GM19043 (cell line): Measurements from ENCODE around the gene IGSF8.

Source experiments
- ATAC-seq: cut with Tn5 transposase; IDR thresholded peaks from one replicate; pipeline ENCODE4 v1.9.1; 2021; ENCODE audit warnings: low read depth; ENCODE audit not compliant: unreplicated experiment

IGSF8 gene

GRCh38 chr1:160105155-160105554, 6.7 kb upstream of the IGSF8 start:
- no peak for ATAC-seq

DNA sequence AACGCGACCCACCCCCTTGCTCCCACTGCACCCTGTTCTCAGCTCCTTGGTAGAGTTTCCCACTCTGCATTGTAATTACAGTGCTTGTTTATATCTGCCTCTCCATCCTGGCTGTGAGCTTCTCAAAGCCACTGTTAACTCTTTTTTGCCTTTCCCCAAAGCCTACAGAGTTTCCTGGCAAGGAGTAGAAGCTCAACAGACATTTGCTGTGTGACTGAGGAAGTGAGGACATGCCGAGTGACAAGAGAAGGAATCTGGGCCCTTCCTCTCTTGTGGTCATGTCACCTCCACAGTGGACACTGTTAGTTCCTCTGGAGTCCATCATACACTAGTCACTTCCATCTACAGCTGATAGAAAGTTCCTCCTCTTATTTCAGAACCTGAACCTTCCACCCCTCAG, 6.1 kb upstream of the IGSF8 start:
- ATAC-seq = no peak

GRCh38 chr1:160103658-160104408, 5.4 kb upstream of the IGSF8 start:
- no peak for ATAC-seq

GRCh38 chr1:160101717-160102522, 3.5 kb upstream of the IGSF8 start:
- no peak for ATAC-seq

DNA sequence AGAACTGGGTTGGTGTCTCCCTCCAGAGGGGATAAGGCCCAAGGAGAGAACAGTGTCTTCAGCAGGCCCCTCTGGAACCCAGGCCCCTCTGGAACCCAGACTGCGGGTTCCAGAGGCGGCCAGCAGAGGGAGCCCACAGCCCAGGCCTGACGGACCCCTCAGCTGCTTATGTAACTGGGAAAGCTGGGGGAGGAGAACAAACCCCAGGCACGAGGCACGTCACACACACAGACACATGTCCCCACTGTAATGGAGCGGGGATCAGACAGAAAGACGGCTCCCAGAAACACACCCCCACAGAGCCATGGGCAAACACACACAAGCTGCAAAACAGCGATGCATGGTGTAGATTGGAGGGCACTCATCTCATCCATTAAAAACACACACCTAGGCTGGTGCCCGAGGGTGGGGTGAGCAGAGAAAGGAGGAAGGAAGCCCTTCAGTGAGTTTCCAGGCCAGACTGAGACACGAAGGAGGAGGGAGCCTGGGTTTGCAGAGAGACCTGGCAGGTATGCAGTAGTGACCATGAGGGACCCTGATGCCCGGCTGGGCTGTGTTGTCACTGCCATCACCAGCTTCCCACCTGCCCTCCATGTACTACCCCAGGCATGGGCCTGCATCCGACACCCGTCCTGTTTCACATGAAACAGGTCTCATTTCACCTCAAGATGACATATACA, 2.8 kb upstream of the IGSF8 start:
- no peak for ATAC-seq

DNA sequence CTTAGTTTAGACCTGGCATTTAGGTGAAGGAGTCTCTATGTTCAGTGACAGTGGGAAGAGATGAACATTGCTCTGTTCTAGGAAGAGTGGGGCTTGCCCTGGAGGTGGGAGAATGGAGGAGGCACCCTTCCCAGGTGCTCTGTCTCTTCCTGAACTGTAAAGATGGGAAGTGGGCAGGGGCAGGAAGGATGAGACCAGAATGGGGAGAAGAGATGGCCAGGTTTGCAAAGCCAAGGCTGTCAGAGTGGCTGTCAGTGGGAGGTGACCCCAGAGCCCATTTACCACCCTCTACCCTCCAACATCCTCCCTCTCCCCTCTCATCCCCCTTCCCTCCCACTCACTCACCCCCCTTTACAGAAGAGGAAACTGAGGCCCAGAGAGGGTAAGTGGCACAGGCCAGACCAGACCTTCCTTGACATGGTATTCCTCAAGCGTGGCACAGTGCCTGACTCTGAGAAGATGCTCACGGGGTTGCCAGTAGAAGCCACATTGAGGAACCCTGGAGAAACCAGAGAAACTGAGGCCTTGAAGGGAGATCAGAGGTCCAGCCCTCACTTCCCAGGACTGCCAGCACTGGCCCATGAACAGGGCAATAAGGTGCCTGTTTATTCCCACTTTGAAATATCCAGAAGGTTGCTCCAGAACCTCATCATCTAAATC, 1.4 kb upstream of the IGSF8 start:
- ATAC-seq = no peak

- peak; percentile 84 for ATAC-seq
Observed at GRCh38 chr1:160098852-160099561, 588 bp upstream of the IGSF8 start.

DNA sequence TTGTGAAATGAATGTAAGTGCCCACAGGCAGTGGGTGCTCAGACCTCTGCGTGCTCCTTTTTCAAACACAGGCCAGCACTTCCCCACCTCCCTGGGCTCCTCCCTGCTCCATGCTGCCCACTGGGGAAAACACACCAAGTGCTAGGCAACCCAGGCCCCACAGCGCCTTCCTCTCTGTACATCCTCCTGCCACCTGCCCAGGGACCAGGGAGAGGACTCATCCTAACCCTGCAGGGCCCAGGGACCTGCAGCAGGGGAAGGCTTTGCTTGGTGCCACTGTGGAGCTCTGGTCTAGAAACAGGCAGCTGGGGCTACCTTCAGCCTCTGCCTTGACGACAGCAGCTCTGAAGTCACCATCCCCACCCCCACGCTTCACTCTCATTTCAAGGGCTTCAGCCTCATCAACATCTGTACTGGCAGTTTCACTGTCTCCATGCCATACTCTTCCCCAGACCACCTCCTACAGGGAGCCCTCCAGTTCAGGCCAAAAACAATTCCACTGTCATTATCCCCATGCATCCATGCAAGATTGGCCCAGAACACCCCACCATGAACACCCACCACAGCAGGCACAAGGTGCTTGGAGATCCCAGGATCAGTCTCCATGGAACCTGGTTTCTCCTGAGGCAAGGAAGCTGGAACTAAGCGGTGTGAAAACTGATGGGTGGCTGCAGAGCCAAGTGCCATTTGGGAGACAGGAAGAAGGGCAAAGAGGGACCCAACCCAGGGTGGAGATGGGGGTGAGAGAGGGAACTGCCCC, 1.1 kb downstream of the IGSF8 start:
- no peak for ATAC-seq

DNA sequence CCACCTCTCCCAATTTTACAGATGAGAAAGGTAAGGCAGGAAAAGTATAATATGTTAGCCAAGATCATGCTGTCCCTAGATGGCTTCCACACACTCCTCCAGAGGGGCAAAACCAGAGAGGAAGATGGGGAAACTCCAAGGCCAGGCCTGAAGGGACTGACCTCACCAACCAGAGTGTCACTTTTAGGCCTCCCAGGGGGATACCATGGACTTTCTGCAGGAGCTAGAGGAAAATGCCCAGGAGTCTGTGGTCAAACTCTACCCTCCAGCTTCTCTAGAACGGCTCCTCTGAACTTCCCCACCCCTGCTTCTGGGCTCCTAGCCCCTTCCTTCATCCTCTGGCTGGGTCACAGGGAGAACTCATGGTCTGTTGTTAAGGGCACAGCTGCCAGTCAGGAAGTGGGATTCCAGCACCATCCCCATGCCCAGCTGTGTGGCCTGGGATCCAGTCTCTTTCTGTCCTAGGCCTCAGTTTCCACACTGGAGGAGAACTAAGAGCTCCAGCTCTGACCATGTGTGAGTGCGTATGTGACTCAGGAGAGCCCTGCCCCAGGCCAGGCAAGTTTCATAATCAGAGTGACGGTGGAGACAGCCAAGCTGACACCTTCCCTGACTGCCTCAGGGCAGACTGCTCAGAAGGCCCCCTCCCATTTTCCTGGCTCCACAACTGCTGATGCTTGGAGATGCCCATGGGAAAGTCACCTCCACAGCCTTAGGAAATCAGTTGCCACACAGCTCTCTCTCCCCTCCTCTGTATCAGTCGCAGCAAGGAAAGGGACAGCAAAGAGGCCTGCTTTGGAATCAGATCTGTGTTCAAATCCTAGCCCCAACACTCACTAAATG, 1.9 kb downstream of the IGSF8 start:
- no peak for ATAC-seq

DNA sequence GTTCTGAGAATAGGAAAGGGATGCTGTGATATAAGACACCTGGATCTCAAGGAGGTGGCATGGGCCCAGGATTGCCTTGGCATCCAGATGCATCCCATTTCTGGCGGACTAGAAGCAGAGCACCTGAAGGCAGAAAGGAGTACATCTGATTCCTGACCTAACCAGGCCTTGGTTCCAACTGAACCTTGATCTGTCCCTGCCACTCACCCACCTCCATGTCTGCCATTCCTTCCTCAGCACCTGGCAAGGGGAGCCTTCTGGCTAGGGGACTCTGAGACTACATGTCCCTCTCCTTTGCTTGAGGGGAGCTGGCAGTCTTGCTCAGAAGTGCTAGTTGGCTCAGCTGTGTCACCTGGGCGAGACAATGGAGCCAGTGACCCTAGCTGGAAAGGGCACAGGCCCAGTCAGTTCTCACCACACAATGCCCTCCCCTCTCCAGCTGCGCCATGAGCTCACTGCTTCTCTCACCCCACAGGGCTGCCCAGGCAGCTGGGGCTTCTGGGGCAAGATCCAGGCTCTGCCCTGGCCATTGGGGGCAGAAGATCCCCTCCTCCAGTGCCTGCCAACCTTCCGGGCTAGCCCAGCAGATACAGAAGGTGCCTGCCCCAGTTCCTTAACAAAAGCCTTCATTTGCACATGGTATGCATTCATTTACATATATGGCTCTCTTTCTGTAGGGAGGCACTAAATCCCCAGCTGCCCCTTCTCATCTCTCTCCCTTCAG, 2.9 kb downstream of the IGSF8 start:
- ATAC-seq = no peak

- ATAC-seq = no peak
Observed at GRCh38 chr1:160094806-160095205, 3.6 kb downstream of the IGSF8 start.

DNA sequence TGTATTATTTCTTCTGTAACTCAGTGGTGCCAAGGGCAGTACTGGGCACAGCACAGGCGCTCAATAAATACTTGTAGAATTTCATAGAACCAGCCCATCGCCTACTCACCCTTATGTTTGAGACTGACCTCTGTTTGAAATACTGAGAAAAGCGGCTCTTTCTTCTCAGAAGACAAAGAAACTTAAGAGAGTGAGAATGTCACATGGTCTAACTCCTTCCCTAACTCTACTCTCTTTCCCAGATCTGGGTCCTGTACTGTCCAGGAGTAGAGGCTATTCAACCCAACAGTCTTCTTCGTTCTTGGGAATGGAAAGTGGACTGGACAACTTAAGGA, 4.2 kb downstream of the IGSF8 start:
- ATAC-seq = no peak

- no peak for ATAC-seq
Observed at GRCh38 chr1:160093624-160094290, 4.7 kb downstream of the IGSF8 start.

- no peak for ATAC-seq
Observed at GRCh38 chr1:160093069-160093395, 5.4 kb downstream of the IGSF8 start.

DNA sequence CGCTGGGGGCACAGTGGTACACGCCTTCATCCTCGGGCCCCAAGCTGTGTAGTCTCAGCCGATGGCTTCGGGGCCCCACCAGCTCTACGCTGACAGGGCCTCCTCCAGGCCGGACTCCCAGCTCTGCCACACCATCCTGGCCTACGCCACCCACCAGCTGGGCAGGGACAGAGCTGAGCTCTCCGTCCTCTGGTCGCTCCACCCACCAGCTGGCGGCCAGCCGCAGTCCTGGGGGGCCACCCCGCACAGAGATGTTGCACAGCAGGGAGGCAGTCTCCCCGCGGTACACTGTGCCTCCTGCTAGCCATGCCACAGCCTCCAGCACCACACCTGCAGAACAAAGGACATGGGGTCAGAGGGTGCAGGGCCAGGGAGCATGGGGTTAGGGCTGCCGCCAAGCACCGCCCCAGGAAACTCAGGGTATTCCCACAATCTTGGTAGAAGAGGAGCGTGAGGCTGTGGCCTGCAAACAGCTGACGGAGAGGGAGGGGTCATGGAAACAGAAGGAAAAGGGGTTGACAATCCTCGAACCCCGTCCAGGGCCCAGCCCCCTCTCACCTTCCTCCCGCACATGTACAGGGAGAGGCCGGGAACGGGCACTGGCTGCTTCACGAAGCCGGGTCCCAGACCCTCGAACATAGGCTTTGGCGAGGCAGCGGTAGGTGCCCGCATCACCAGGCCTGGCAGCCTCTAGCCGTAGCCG, 5.9 kb downstream of the IGSF8 start:
- no peak for ATAC-seq

- no peak for ATAC-seq
Observed at GRCh38 chr1:160091666-160092223, 6.7 kb downstream of the IGSF8 start.

DNA sequence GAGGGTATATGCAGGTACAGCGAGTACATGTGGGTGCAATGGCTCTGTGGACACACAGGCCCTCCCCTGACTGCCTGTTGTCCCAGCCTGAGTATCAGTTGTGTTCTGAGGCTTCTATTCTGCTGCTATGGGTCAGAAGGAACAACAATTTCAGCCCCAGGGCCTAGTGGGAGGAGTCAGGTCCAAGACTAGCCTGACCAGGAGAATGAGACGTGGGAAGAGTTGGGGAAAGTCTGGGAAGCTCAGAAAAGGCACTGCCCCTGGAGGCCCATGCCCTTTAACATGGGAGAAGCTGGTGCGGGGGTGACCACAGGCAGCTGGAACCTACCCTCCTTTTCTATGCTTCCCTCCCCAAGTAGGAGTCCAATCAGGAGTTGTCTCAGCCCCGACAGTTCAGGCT, 7.7 kb downstream of the IGSF8 start:
- ATAC-seq = no peak
